Dedifferentiated amniotic fluid mesenchymal stem cell (primary cell): ENCODE data around the gene LIAS.
"Not testable (repeated sequence)": the region's sequence is repeated elsewhere in the genome, so short reads cannot be mapped to it uniquely, and the experiment has no call there.

ENCODE experiments used
- DNase-seq: peaks from one replicate; pipeline ENCODE4 v3.0.0-alpha.2; 2016; ENCODE audit errors: extremely low spot score

Gene LIAS

GRCh38 chr4:39497909-39498726 lies 39.3 kb downstream of the LIAS start:
- DNase-seq: peak; percentile 24

- no peak for DNase-seq
Measured at GRCh38 chr4:39498727-39499020, 39.8 kb downstream of the LIAS start.

DNA sequence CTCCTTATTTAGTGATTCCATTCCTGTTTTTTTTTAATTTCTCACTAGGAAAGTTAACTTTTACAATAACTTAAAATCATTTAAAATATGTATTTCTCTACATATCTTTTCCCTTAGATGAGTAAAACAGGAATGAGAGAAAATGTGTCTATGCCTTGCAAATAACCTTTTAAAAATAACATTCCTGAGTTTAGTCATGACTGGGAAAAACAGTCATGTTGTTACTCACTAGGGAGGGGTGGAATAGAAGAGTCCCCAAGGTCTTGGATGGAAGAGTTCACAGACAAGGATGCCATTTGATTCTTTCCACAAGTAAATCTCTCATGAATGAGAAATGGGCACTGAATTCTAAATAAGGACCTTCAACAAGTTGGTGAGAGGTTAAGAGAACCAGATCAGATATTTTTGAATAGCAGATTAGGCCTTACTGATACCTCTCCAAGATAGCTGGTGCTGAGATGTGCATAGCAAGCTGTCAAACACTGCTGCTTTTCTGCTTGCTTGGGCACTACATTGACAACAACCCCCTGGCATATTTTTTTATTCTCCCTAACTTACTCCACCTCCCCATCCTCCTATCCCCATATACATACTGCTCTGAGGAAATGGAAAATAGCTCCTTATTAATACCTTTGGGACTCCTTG lies 43.3 kb downstream of the LIAS start:
- DNase-seq: peak; percentile 76

GRCh38 chr4:39502664-39503035 lies 43.8 kb downstream of the LIAS start:
- not testable (repeated sequence) for DNase-seq

DNA sequence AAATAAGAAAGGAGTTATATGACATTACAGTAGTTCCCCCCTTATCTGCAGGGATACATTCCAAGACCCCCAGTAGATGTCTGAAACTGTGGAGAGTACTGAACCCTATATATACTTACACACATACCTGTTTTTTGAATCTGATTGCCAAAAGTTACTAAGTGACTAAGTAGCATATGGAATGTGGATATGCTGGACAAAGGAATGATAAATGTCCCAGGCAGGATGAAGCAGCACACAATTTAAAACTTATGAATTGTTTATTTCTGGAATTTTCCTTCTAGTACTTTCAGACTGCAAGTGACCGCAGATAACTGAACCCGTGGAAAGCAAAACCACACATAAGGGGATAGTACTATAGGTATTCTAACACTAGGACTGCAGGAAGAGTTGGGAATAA lies 45.7 kb downstream of the LIAS start:
- DNase-seq: no peak

DNA sequence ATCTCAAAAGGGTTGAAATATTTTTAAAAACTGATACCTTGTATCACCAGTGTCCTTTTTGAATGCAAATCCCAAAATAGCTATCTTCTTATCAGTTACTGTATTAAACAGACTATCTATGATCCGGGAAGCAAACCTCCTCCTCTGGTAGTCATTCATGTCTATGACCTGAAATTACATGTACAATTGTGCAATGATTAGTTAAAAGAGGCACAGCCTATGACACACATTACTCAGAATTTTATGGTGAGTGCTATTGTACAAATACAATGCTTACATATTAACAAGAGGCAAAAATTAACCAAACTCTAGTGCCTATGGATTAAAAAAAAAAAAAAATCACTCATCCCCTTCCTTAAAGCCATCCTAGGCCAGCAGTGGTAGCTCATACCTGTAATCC lies 46.7 kb downstream of the LIAS start:
- DNase-seq: no peak

DNA sequence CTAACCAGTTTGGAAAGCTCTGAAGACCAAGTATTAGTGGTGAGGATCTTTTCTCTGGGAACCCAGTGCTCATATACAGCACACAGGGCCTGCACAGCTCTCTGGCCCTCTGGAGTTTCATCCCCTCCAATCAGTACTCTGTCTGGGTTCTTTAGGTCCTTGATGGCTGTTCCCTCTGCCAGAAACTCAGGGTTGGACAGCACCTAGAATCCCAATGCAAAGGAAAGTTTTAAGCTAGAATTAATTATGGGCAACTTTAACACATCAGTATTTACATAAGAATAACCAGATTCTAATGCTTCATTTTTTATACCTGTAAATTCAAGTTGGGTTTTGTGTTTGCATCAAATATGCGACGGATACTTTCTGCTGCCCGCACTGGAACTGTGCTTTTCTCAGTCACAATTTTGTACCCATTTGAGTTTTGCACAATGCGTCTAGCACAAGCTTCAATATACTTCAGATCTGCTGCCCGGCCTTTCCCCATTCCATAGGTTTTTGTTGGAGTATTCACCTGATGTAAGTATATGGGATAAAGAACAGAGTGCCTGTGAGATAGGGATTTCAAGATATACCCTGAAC lies 51.6 kb downstream of the LIAS start:
- no peak for DNase-seq

DNA sequence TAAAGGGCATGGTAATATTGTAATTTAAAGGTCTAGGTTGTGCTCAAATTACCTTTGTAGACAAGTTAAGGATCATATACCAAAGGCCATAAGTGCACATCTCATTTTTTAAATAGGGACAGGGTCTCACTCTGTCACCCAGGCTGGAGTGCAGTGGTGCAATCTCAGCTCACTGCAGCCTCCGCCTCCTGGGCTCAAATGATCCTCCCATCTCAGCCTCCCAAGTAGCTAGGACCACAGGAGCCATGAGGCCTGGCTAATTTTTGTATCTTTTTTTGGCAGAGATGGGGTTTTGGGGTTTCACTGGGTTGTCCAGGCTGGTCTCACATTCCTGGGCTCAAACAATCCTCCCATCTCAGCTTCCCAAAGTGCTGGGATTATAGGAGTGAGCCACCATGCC lies 55.4 kb downstream of the LIAS start:
- not testable (repeated sequence) for DNase-seq

DNA sequence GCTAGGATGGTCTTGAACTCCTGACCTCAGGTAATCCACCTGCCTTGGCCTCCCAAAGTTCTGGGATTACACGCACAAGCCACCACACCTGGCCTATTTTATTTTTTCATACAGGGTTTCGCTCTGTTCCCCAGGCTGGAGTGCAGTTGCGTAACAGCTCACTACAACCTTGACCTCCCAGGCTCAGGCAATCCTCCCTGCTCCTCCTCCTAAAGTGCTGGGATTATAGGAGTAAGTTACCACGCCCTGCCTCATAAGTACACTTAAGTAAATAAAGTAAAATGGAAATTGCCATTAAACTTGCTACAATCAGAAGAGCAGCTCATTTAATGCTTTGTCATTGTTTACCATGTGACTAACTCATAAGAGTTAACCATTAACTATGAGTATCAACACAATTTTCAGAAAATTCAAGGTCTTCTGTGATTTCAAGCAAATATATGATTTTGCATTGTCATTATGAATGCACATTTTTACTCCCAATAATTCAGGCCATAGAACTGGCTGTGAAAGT lies 56.1 kb downstream of the LIAS start:
- no peak for DNase-seq

DNA sequence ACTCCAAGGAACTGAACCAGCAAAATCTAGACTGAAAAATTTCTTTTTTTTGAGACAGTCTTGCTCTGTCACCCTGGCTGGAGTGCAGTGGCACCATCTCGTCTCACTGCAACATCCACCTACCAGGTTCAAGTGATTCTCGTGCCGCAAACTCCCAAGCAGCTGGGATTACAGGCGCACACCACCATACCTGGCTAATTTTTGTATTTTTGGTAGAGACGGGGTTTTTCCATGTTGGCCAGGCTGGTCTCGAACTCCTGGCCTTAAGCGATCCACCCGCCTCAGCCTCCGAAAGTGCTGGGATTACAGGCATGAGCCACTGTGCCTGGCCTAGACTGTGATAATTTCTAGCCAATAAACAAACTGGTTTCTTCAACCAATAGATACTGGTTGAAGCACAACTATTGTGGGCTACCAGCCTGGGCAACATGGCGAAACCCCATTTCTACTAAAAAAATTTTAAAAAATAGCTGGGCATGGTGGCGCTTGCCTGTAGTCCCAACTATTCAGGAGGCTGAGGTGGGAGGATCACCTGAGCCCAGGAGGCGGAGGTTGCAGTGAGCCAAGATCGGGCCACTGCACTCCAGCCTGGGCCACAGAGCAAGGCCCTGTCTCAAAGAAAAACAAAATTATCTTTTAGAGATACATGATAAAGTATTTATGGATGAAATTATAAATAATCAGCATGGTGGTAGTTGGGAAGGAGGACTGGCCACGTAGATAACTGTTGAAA lies 57.0 kb downstream of the LIAS start:
- not testable (repeated sequence) for DNase-seq

DNA sequence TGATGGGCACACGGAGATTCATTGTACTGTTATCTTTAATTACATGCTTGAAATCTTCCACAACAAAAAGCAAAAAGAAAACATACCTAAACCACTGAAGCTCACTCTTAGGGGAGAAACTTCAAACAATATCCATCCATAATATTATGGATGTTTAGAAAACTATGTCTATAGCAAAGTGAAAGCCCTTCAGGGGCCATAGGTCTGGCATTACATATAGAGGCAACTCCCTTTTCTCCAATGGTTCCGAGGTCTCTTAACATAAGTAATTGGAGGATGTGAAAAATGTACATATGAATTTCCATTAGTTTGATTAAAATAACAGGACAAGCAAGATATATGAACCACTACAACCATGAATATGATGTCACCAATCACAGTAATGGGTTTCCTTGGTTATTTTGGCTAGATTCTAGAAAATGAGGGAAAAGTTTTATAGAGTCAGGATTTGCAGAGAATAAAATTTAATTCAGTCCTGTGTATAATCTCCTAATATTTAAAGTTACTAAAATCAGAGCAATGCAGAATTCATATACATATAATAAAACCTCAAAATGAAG lies 57.6 kb downstream of the LIAS start:
- DNase-seq: no peak

- DNase-seq: no peak
Measured at GRCh38 chr4:39518484-39518883, 59.6 kb downstream of the LIAS start.

GRCh38 chr4:39521253-39521919 lies 62.5 kb downstream of the LIAS start:
- DNase-seq: peak; percentile 79

DNA sequence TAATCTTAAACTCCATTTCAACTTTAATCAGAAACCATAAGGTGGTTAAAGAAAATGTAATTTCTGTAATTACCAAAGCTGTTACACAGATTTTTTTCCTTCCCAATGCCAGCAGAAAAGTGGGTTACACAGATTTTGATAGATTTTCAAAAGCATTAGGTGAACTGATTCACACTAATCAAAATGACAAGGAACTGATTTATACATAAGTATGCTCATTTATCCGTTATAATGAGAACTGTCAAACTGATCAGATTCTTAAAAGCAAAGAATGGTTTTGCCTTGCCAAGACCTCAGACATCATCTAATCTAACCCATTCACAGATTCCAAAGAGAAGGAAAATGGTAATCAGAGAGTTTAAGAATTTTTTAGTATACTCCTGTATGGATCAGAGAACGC lies 63.2 kb downstream of the LIAS start:
- DNase-seq: no peak

DNA sequence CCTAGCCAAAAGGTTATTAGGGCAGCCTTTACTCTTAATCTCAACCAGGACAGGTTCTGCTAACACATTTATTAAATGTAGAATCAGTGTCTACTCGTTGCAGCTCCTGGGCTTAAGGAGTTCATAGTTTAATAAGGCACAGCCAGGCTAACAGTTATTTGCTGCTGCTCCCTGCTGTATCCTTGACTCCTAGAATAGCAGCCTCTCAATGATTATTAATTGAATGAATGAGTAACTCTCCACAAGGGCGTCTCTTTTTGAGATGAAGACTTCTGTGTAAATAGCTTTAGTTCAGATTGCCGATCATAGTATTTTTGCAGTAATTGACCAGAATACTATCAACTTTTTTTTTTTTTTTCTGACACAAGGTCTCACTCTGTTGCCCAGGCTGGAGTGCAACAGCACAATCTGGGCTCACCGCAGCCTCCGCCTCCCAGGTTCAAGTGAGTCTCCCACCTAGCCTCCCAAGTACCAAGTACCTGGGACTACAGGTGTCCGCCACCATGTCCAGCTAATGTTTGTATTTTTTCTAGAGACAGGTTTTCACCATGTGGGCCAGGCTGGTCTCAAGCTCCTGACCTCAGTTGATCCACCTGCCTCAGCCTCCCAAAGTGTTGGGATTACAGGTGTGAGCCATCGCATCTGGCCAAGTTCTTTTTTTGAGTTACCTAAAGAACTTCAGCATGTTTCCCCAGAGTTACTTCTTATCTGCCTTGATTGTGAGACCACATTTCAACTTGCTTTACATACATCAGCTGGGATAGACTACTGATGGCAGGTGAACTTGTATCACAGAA lies 65.5 kb downstream of the LIAS start:
- DNase-seq: no peak

- DNase-seq: no peak
Measured at GRCh38 chr4:39525822-39526690, 67.2 kb downstream of the LIAS start.

DNA sequence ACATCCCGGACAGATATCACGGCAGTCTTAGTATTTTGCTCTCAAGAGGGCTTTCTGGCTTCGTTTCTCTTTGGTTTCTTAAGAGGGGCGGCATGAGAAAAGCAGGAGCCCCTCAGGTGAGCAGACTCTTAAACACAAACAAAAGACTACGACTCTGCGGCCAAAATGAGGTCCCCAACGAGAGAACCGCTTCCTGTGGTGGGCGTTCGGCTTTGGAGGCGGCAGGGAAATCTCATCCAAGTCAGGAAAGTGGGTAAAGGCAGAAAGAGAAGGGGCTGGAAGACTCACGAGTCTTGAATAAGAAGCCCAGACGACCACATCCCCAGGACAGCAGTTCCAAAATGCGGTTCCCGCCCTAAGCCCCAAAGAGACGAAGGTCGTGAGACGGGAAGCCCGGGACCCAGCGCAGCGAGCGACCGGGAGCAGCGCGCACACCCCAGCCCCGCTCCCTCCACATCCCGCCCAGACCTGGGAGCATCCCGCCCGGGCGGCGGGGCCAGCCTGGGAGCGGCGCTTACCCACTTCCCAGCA lies 68.0 kb downstream of the LIAS start:
- no peak for DNase-seq

- peak; percentile 99 for DNase-seq
Measured at GRCh38 chr4:39527296-39528060, 68.6 kb downstream of the LIAS start, which contains the start of gene UGDH. Gene UGDH, minus strand, starts transcription at chr4:39527439. Its CDS starts 5,927 bp downstream, at chr4:39521512.

DNA sequence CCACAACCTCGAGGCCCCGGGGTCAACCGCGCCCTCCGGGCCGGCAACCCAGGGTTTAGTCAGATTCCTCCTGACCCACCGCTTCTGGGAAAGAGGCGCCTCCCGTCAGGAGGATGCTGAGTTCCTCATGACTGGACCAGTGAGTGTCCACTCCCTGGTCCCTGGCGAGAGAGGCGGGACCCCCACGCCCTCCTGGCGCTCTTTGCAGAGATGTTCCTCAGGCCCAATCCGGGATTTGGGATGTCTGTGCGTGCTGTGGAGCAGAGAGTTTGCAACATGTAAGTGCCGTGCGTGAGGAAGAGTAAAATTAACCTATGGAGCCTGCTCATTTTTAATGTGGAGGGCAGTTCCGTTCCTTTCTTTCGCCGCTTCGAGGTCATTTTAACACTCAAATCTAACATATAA lies 69.2 kb downstream of the LIAS start:
- peak; percentile 55 for DNase-seq
